WTC11 (cell line): ENCODE measurements around the gene LRMDA.

Experiments
- ATF1 ChIP-seq: sonication (generic); formaldehyde crosslinking; IDR thresholded peaks from 2 replicates; pipeline ENCODE4 v1.8.1; 2023; ENCODE audit warnings: mild to moderate bottlenecking, moderate library complexity, missing genetic modification reagents
- ATF6 ChIP-seq: sonication (generic); formaldehyde crosslinking; IDR thresholded peaks from 2 replicates; pipeline ENCODE4 v1.8.1; 2023; ENCODE audit warnings: mild to moderate bottlenecking, missing genetic modification reagents
- CREB1 ChIP-seq: sonication (generic); formaldehyde crosslinking; IDR thresholded peaks from 2 replicates; pipeline ENCODE4 v1.8.0; 2023; ENCODE audit warnings: mild to moderate bottlenecking, missing genetic modification reagents
- CTCF ChIP-seq: fragments of 200-600 bp; IDR thresholded peaks from 2 replicates; pipeline ENCODE4 v1.8.0; 2022; ENCODE audit warnings: antibody characterized with exemption
- FOXJ3 ChIP-seq: sonication (generic); formaldehyde crosslinking; IDR thresholded peaks from 2 replicates; pipeline ENCODE4 v1.9.0; 2021; ENCODE audit warnings: missing genetic modification reagents, mild to moderate bottlenecking, borderline replicate concordance
- FOXK1 ChIP-seq: sonication (generic); formaldehyde crosslinking; IDR thresholded peaks from 2 replicates; pipeline ENCODE4 v1.8.0; 2022; ENCODE audit warnings: mild to moderate bottlenecking, moderate library complexity, missing genetic modification reagents
- IRF1 ChIP-seq: sonication (generic); formaldehyde crosslinking; IDR thresholded peaks from 2 replicates; pipeline ENCODE4 v1.8.0; 2023; ENCODE audit warnings: missing genetic modification reagents
- JUN ChIP-seq: sonication (generic); formaldehyde crosslinking; IDR thresholded peaks from 2 replicates; pipeline ENCODE4 v1.8.0; 2023; ENCODE audit warnings: mild to moderate bottlenecking, missing genetic modification reagents
- KAT7 ChIP-seq: sonication (generic); formaldehyde crosslinking; IDR thresholded peaks from 2 replicates; pipeline ENCODE4 v1.8.1; 2023; ENCODE audit warnings: missing genetic modification reagents, mild to moderate bottlenecking, borderline replicate concordance
- PREB ChIP-seq: sonication (generic); formaldehyde crosslinking; IDR thresholded peaks from 2 replicates; pipeline ENCODE4 v1.8.1; 2022; ENCODE audit warnings: mild to moderate bottlenecking, missing genetic modification reagents, moderate library complexity, borderline replicate concordance
- PRRX2 ChIP-seq: fragments of 250-450 bp; sonication (Bioruptor Pico); IDR thresholded peaks from 2 replicates; pipeline ENCODE4 v1.8.0; 2021; ENCODE audit warnings: mild to moderate bottlenecking
- SP1 ChIP-seq: sonication (generic); formaldehyde crosslinking; conservative IDR thresholded peaks from 2 replicates; pipeline ENCODE4 v1.8.1; 2022; ENCODE audit warnings: missing genetic modification reagents
- USF2 ChIP-seq: sonication (generic); formaldehyde crosslinking; IDR thresholded peaks from 2 replicates; pipeline ENCODE4 v1.8.1; 2023; ENCODE audit warnings: mild to moderate bottlenecking, missing genetic modification reagents, moderate library complexity
- ZNF423 ChIP-seq: fragments of 250-450 bp; sonication (Bioruptor Pico); IDR thresholded peaks from 2 replicates; pipeline ENCODE4 v2.1.2; 2022; ENCODE audit warnings: mild to moderate bottlenecking, moderate library complexity

- TF ChIP-seq CTCF: no peak
- no peak for TF ChIP-seq JUN
- no peak for TF ChIP-seq CREB1 (CRISPR knock-in tag)
- no peak for TF ChIP-seq ATF6 (CRISPR knock-in tag)
- TF ChIP-seq ZNF423 (CRISPR knock-in tag): no peak
- no peak for TF ChIP-seq FOXK1 (CRISPR knock-in tag)
- TF ChIP-seq PREB: no peak
- TF ChIP-seq IRF1 (CRISPR knock-in tag): no peak
- TF ChIP-seq FOXJ3 (CRISPR knock-in tag): no peak
- no peak for TF ChIP-seq PRRX2 (CRISPR knock-in tag)
- TF ChIP-seq KAT7 (CRISPR knock-in tag): no peak
- TF ChIP-seq ATF1 (CRISPR knock-in tag): no peak
- TF ChIP-seq SP1 (CRISPR knock-in tag): no peak
- no peak for TF ChIP-seq USF2 (CRISPR knock-in tag)
Observed at GRCh38 chr10:76116523-76116922, 685.1 kb downstream of the LRMDA start.
